ENCODE results near the gene C12orf57.

The C12orf57 gene

GRCh38 chr12:6952863-6953441 is 9.1 kb downstream of the C12orf57 start:
- Histone ChIP-seq H4K20me1 (ENCODE audit: insufficient read depth, low read length) (no peaks in the 10 kb centered on the region), H3F3A (ENCODE audit: insufficient read depth, low read length) (no peaks in the 10 kb centered on the region), H3K79me2 (ENCODE audit: insufficient read depth, low read length) (no peaks in the 10 kb centered on the region), H3K36me3 (ENCODE audit: insufficient read depth, low read length) (no peaks in the 10 kb centered on the region), H2AFZ (ENCODE audit: low read length) (no peak overlapping the region), H3K9ac (ENCODE audit: low read length) (peak overlapping the region; percentile 24; the same call in 1 of the 2 replicates), H3K4me1 (ENCODE audit: insufficient read depth, low read length, severe bottlenecking) (peaks cover 39% of the 10 kb centered on the region), H3K4me3 (ENCODE audit: low read depth, low read length, poor library complexity, severe bottlenecking) (peak overlapping the region; percentile 50), H3K4me2 (ENCODE audit: low read length) (peak overlapping the region; percentile 62), H3K27me3 (ENCODE audit: insufficient read depth, low read length) (peaks cover 6% of the 10 kb centered on the region; the same call in 1 of the 2 replicates), H3K9me2 (ENCODE audit: low read depth, low read length) (no peaks in the 10 kb centered on the region), H3K9me3 (ENCODE audit: low read length) (no peaks in the 10 kb centered on the region), H3K27ac (ENCODE audit: low read depth, low read length, poor library complexity, severe bottlenecking) (no peak overlapping the region)
- TF ChIP-seq CTCF (IDR thresholded peaks at IDR 0.05; ENCODE audit: low read length) (no peak), EZH2 (IDR thresholded peaks at IDR 0.05; ENCODE audit: borderline replicate concordance, low read length) (no peak)

GRCh38 chr12:6953442-6954315 is 9.9 kb downstream of the C12orf57 start:
- no peak overlapping the region for H2AFZ ChIP-seq (ENCODE audit: low read length)
- no peaks in the 10 kb centered on the region for H3K36me3 ChIP-seq (ENCODE audit: insufficient read depth, low read length)
- H3K27me3 ChIP-seq (ENCODE audit: insufficient read depth, low read length): peaks cover 6% of the 10 kb centered on the region; the same call in 1 of the 2 replicates
- peaks cover 44% of the 10 kb centered on the region for H3K4me1 ChIP-seq (ENCODE audit: insufficient read depth, low read length, severe bottlenecking)
- H3K27ac ChIP-seq (ENCODE audit: low read depth, low read length, poor library complexity, severe bottlenecking): peak overlapping the region; percentile 24
- H3K9me3 ChIP-seq (ENCODE audit: low read length): no peaks in the 10 kb centered on the region
- no peak for TF ChIP-seq EZH2 (IDR thresholded peaks at IDR 0.05; ENCODE audit: borderline replicate concordance, low read length)
- no peaks in the 10 kb centered on the region for H4K20me1 ChIP-seq (ENCODE audit: insufficient read depth, low read length)
- H3F3A ChIP-seq (ENCODE audit: insufficient read depth, low read length): no peaks in the 10 kb centered on the region
- peak overlapping the region; percentile 24; the same call in 1 of the 2 replicates for H3K9ac ChIP-seq (ENCODE audit: low read length)
- H3K79me2 ChIP-seq (ENCODE audit: insufficient read depth, low read length): no peaks in the 10 kb centered on the region
- H3K4me2 ChIP-seq (ENCODE audit: low read length): peak overlapping the region; percentile 62
- H3K4me3 ChIP-seq (ENCODE audit: low read depth, low read length, poor library complexity, severe bottlenecking): peak overlapping the region; percentile 50
- H3K9me2 ChIP-seq (ENCODE audit: low read depth, low read length): no peaks in the 10 kb centered on the region

GRCh38 chr12:6954316-6955107 is 10.7 kb downstream of the C12orf57 start:
- H3F3A ChIP-seq (ENCODE audit: insufficient read depth, low read length): no peaks in the 10 kb centered on the region
- no peak overlapping the region for H2AFZ ChIP-seq (ENCODE audit: low read length)
- no peaks in the 10 kb centered on the region for H3K9me3 ChIP-seq (ENCODE audit: low read length)
- H3K9me2 ChIP-seq (ENCODE audit: low read depth, low read length): no peaks in the 10 kb centered on the region
- no peak overlapping the region for H3K4me3 ChIP-seq (ENCODE audit: low read depth, low read length, poor library complexity, severe bottlenecking)
- peaks cover 6% of the 10 kb centered on the region; the same call in 1 of the 2 replicates for H3K27me3 ChIP-seq (ENCODE audit: insufficient read depth, low read length)
- H3K79me2 ChIP-seq (ENCODE audit: insufficient read depth, low read length): no peaks in the 10 kb centered on the region
- no peaks in the 10 kb centered on the region for H4K20me1 ChIP-seq (ENCODE audit: insufficient read depth, low read length)
- no peak overlapping the region for H3K9ac ChIP-seq (ENCODE audit: low read length)
- TF ChIP-seq EZH2 (IDR thresholded peaks at IDR 0.05; ENCODE audit: borderline replicate concordance, low read length) (no peak), CTCF (IDR thresholded peaks at IDR 0.05; ENCODE audit: low read length) (no peak)
- no peaks in the 10 kb centered on the region for H3K36me3 ChIP-seq (ENCODE audit: insufficient read depth, low read length)
- peaks cover 53% of the 10 kb centered on the region for H3K4me1 ChIP-seq (ENCODE audit: insufficient read depth, low read length, severe bottlenecking)
- no peak overlapping the region for H3K27ac ChIP-seq (ENCODE audit: low read depth, low read length, poor library complexity, severe bottlenecking)
- H3K4me2 ChIP-seq (ENCODE audit: low read length): 0 out of 2 replicates have a peak overlapping the region, but pooled peaks have one; percentile 62
